CD8-positive, alpha-beta memory T cell (primary cell): ENCODE data around the gene CD300LG. TPM values are rescaled to one million over a fixed set of nuclear protein-coding genes. Genes with fewer than 3 reads are reported as not detected.

Source experiments
- CTCF ChIA-PET: fragments of 350-600 bp; sonication (Branson Sonifier 250); formaldehyde crosslinking; loops from one replicate; lab custom pipeline; 2021; ENCODE audit warnings: antibody characterized with exemption; lab: Charles Lee
- POLR2A ChIA-PET: fragments of 350-600 bp; sonication (Branson Sonifier 250); formaldehyde crosslinking; loops from one replicate; lab custom pipeline; 2021; ENCODE audit warnings: antibody characterized with exemption; lab: Charles Lee
- DNase-seq, 5 donors: peaks; one replicate each; pipeline versions ENCODE4 v3.0.0 to v3.0.0-alpha.2; 2020 to 2022; ENCODE audit warnings: mixed read lengths in 1 of 5
- H3K27ac ChIP-seq: one replicate; pipeline ENCODE4 v1.7.0; 2013; ENCODE audit warnings: low read depth, mild to moderate bottlenecking, low read length, moderate library complexity
- H3K27me3 ChIP-seq: 2 replicates; pipeline ENCODE4 v1.7.0; 2013; ENCODE audit warnings: low read length, mild to moderate bottlenecking; ENCODE audit not compliant: insufficient read depth, poor library complexity, severe bottlenecking
- H3K36me3 ChIP-seq: 2 replicates; pipeline ENCODE4 v1.7.0; 2013; ENCODE audit warnings: mild to moderate bottlenecking, low read length, moderate library complexity; ENCODE audit not compliant: insufficient read depth
- H3K4me1 ChIP-seq: 2 replicates; pipeline ENCODE4 v1.7.0; 2013; ENCODE audit warnings: mild to moderate bottlenecking, low read length, moderate library complexity; ENCODE audit not compliant: insufficient read depth
- H3K4me3 ChIP-seq: 2 replicates; pipeline ENCODE4 v1.7.0; 2013; ENCODE audit warnings: mild to moderate bottlenecking, low read length
- H3K9me3 ChIP-seq: 2 replicates; pipeline ENCODE4 v1.7.0; 2013; ENCODE audit warnings: mild to moderate bottlenecking, low read length
- H3K27ac Mint-ChIP-seq, 8 donors: one replicate each; pipeline ENCODE4 v1.8.0; 2020 to 2021; ENCODE audit warnings: mixed read lengths in 8 of 8, mild to moderate bottlenecking in 6 of 8, inconsistent platforms in 3 of 8, moderate library complexity in 3 of 8
- H3K27me3 Mint-ChIP-seq, 2 donors: one replicate each; pipeline ENCODE4 v1.8.0; 2020 to 2021; ENCODE audit warnings: mixed read lengths in 2 of 2, mild to moderate bottlenecking in 1 of 2, moderate library complexity in 1 of 2
- H3K36me3 Mint-ChIP-seq, 3 donors: one replicate each; pipeline ENCODE4 v1.8.0; 2020 to 2021; ENCODE audit warnings: mixed read lengths in 3 of 3, inconsistent platforms in 1 of 3, mild to moderate bottlenecking in 1 of 3
- H3K4me1 Mint-ChIP-seq, 3 donors: one replicate each; pipeline ENCODE4 v1.8.0; 2020 to 2021; ENCODE audit warnings: mixed read lengths in 3 of 3, inconsistent platforms in 1 of 3, mild to moderate bottlenecking in 1 of 3
- H3K4me3 Mint-ChIP-seq, 7 donors: one replicate each; pipeline ENCODE4 v1.8.0; 2020 to 2021; ENCODE audit warnings: mixed read lengths in 7 of 7, mild to moderate bottlenecking in 6 of 7, moderate library complexity in 4 of 7, inconsistent platforms in 2 of 7
- H3K9me3 Mint-ChIP-seq, 5 donors: one replicate each; pipeline ENCODE4 v1.8.0; 2020 to 2022; ENCODE audit warnings: mixed read lengths in 5 of 5, mild to moderate bottlenecking in 3 of 5, moderate library complexity in 2 of 5, inconsistent platforms in 1 of 5
- polyA plus RNA-seq: library from polyadenylated mRNA; unstranded; fragments of 300-500 nt; fragmentation: Illumina TruSeq; gene quantifications from one replicate; pipeline ENCODE4 v1.2.3, GENCODE V29; 2021
- total RNA-seq, 2 experiments: library from RNA; stranded (reverse); gene quantifications; one replicate each; pipeline ENCODE4 v1.2.3, GENCODE V29; 2021

Gene CD300LG
- total and polyA plus RNA-seq, 3 experiments from 2014 or later: not detected

DNA sequence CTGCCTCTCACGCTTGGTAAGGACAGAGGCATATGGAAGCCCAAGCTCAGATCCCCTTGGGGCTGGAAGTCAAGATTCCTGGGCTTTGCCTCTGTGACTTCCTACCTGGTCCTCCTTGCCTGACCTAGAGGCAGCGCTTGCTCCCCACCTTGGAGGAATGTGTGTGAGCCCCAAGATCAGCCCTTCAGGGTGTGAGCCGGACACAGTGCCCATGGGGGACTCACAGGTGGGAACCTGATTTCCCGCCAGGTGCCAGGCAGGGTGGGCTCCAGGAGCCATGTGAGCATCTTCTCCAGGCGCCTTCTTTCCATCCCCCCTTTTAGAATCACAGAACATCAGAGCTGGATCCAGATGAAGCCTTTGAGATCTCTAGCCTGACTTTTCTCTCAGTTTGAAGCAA, 10.2 kb downstream of the CD300LG start:
- Mint-ChIP-seq H3K4me3 (no peak overlapping the region), H3K27ac (no peak overlapping the region), H3K4me1 (no peaks in the 10 kb centered on the region), H3K36me3 (no peaks in the 10 kb centered on the region), H3K9me3 (peaks cover 0 to 2% (median 0%) of the 10 kb centered on the region in 5 donors), H3K27me3 (peaks cover 12 to 34% of the 10 kb centered on the region in 2 donors)
- H3K27ac ChIP-seq: no peak overlapping the region
- no peak for DNase-seq
- H3K27me3 ChIP-seq: no peaks in the 10 kb centered on the region
- ChIA-PET CTCF (interaction anchor here (1.0 kb wide), 1 partner anchor 16 kb away, joined by 4 read pairs; no protein-coding TSS in a partner anchor), POLR2A (no interaction called here)
- H3K36me3 ChIP-seq: no peaks in the 10 kb centered on the region
- no peak overlapping the region for H3K4me3 ChIP-seq
- no peaks in the 10 kb centered on the region for H3K9me3 ChIP-seq
- no peaks in the 10 kb centered on the region for H3K4me1 ChIP-seq

DNA sequence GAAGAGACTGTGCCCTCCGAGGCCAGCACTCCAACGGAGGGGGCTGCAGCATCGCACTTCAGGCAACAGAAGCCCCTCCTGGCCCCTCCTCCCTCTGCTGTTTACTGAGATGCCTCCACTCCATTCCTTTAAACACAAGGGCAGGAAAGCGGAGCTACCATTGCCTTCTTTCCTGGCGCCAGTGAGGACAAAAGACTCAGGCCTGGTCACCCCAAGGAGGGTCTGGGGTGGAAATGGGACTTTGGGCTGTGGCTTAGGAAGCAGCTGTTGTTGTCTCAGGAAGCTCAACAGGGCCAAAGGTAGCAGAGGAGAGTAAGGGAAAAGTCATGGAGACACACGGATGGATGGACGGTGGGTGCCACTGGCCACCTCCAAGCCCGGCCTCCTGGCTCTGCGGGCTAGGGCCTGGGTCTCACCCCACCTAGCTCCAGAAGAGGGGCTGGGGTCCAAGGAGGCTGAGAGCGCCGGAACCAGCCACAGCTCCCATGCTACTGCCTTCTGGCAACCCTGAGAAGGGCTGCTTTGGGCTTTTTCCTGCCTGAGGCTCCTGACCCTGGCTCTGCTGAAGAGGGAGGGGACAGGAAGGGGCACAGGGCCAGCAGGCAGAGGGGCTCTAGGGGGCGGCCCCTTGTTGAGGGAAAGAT, 11.1 kb downstream of the CD300LG start:
- POLR2A ChIA-PET: no interaction called here
- H3K36me3 ChIP-seq: no peaks in the 10 kb centered on the region
- no peaks in the 10 kb centered on the region for H3K36me3 Mint-ChIP-seq
- no peak overlapping the region for H3K4me3 ChIP-seq
- no peak for DNase-seq
- H3K9me3 ChIP-seq: no peaks in the 10 kb centered on the region
- no peaks in the 10 kb centered on the region for H3K27me3 ChIP-seq
- no peak overlapping the region for H3K27ac Mint-ChIP-seq
- no peak overlapping the region for H3K4me3 Mint-ChIP-seq
- H3K4me1 ChIP-seq: no peaks in the 10 kb centered on the region
- CTCF ChIA-PET: no interaction called here
- peaks cover 12 to 34% of the 10 kb centered on the region in 2 donors for H3K27me3 Mint-ChIP-seq
- H3K27ac ChIP-seq: no peak overlapping the region
- H3K4me1 Mint-ChIP-seq: no peaks in the 10 kb centered on the region
- peaks cover 0 to 2% (median 0%) of the 10 kb centered on the region in 5 donors for H3K9me3 Mint-ChIP-seq

DNA sequence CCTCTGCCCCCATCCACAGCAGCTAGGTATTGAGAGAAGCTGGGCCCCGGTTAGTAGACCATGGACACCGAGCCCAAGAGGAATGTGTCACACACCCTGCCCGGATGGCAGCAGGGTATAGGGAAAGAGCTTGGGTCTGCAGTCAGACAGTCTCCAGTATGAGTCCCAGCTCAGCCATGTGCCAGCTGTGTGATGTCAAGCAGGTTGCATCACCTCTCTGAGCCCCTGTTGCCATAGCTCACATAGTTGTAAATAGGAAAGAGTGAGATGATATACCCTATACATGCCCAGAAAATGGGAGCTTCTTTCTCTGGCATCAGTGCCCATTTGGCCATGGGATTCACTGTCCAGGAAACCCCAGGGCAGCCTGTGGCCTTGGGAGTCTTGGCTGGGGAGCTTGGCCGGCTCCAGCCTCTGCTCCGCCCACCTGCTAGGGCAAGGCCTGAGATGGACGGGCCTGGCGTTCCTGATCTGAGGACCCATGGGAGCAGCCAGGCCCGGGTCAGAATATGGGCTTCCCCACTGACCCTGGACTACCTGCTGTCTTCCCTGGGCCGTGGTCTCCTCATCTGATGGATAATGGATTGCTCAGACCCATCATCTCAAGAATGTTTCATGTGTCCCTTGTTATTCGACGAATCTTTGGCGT, 13.2 kb downstream of the CD300LG start:
- POLR2A ChIA-PET: interaction anchor here (0.6 kb wide), 1 partner anchor 9 kb away, joined by 3 read pairs; no protein-coding TSS in a partner anchor

DNA sequence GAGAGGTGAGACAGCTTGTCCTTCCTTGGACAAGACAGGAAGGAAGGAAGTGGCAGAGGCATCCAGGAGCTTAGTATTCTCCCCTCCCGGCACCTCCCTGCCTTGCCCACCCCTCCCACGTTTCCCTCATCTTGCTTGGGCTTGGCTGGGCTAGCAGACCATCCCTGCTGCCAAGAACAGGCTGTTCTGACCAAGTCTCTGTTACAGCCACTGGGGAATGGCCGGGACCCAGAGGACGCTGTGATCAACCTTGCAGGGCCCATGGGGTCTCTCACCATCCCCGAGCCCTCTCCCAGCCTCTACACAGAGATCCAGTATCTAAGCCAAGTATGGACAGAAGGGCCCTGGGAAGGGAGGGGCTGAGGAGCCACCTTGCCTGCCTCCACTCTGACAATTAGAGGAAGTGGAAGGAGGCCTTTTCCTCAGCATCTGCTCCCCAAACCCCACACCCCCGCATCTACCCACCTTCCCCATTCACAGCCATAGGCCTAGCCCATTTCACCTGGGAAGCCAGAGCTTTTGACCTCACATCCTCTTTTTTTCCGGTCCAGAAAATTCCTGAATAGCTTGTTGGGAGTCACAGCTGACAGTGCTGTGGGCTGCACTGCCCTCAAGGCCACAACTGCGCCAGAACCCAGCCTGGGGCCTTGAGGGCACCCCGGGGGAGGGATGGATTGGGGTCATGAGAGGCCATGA, 14.1 kb downstream of the CD300LG start:
- Histone ChIP-seq H3K27ac (no peak overlapping the region), H3K27me3 (no peaks in the 10 kb centered on the region), H3K4me3 (no peak overlapping the region), H3K9me3 (no peaks in the 10 kb centered on the region), H3K4me1 (no peaks in the 10 kb centered on the region), H3K36me3 (no peaks in the 10 kb centered on the region)
- H3K27me3 Mint-ChIP-seq: peaks cover 14 to 39% of the 10 kb centered on the region in 2 donors
- H3K4me1 Mint-ChIP-seq: no peaks in the 10 kb centered on the region
- no peak overlapping the region for H3K27ac Mint-ChIP-seq
- no peak overlapping the region for H3K4me3 Mint-ChIP-seq
- peaks cover 0 to 2% (median 0%) of the 10 kb centered on the region in 5 donors for H3K9me3 Mint-ChIP-seq
- ChIA-PET CTCF (interaction anchor here (0.8 to 1.2 kb wide), 2 partner anchors 17 to 200 kb away, joined by 3 read pairs; partner anchors contain the start of gene MEOX1), POLR2A (interaction anchor here (0.6 kb wide), 1 partner anchor 10 kb away, joined by 3 read pairs; no protein-coding TSS in a partner anchor)
- DNase-seq: no peak
- no peaks in the 10 kb centered on the region for H3K36me3 Mint-ChIP-seq

More for the DNA sequence above, 13.2 kb downstream of the CD300LG start:
- Mint-ChIP-seq H3K27ac (peak overlapping the region in 1 of 8 donors; percentile 14), H3K36me3 (no peaks in the 10 kb centered on the region), H3K4me1 (no peaks in the 10 kb centered on the region), H3K9me3 (peaks cover 0 to 2% (median 0%) of the 10 kb centered on the region in 5 donors), H3K4me3 (no peak overlapping the region), H3K27me3 (peaks cover 14 to 35% of the 10 kb centered on the region in 2 donors)
- no peak for DNase-seq
- CTCF ChIA-PET: interaction anchor here (0.8 to 1.7 kb wide), 3 partner anchors 14 to 199 kb away, joined by 3 to 7 read pairs (median 5); partner anchors contain the start of gene MEOX1
- no peaks in the 10 kb centered on the region for H3K27me3 ChIP-seq
- no peak overlapping the region for H3K4me3 ChIP-seq
- no peaks in the 10 kb centered on the region for H3K36me3 ChIP-seq
- H3K27ac ChIP-seq: no peak overlapping the region
- H3K4me1 ChIP-seq: no peaks in the 10 kb centered on the region
- H3K9me3 ChIP-seq: no peaks in the 10 kb centered on the region

DNA sequence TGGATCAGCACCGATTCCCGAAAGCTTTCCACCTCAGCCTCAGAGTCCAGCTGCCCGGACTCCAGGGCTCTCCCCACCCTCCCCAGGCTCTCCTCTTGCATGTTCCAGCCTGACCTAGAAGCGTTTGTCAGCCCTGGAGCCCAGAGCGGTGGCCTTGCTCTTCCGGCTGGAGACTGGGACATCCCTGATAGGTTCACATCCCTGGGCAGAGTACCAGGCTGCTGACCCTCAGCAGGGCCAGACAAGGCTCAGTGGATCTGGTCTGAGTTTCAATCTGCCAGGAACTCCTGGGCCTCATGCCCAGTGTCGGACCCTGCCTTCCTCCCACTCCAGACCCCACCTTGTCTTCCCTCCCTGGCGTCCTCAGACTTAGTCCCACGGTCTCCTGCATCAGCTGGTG, 15.0 kb downstream of the CD300LG start:
- peaks cover 14 to 39% of the 10 kb centered on the region in 2 donors for H3K27me3 Mint-ChIP-seq
- no peak for DNase-seq
- CTCF ChIA-PET: interaction anchor here (1.2 kb wide), 1 partner anchor 17 kb away, joined by 3 read pairs; no protein-coding TSS in a partner anchor
- POLR2A ChIA-PET: no interaction called here
- no peaks in the 10 kb centered on the region for H3K9me3 Mint-ChIP-seq
- H3K4me1 Mint-ChIP-seq: no peaks in the 10 kb centered on the region
- Histone ChIP-seq H3K4me3 (no peak overlapping the region), H3K36me3 (no peaks in the 10 kb centered on the region), H3K4me1 (no peaks in the 10 kb centered on the region), H3K27ac (no peak overlapping the region), H3K9me3 (no peaks in the 10 kb centered on the region), H3K27me3 (no peaks in the 10 kb centered on the region)
- H3K36me3 Mint-ChIP-seq: no peaks in the 10 kb centered on the region
- no peak overlapping the region for H3K27ac Mint-ChIP-seq
- no peak overlapping the region for H3K4me3 Mint-ChIP-seq

DNA sequence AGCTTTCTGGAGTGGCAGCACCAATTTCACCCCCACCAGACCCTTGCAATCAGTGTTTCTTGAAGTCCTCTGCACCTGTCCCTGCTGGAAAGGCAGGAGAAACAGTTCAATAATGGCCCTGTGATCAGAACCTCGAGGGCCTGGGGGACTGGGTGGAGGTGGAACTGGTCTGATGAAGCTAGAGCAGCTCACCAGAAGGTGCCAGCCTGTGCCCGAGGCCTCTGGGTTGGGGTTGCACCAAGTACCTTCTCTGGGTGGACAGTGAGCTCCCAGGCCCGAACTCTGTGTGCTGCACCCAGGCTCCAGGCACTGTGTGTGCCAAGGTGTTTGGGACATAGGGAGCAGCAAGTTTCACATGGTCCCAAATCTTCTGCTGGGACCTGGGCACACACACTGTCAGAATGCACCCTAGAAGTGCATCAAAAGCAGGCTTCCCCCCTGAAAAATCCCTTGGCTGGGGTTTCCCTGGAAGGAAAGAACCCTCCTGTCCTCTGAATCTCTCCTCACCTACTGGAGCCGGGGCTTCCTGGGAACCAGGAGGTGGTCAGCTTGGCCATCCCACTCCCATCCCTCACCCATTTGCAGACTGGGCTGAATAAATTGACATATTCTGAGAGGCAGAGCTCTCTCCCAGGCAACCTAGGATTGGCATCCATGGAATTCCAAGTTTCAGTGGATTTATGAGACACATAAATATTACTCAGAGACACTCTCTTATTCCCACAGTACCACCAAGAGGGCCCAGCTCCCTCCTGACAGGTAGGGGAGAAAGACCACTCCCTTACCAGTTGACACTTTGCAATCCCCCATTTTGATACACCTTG, 17.4 kb downstream of the CD300LG start:
- H3K9me3 Mint-ChIP-seq: peaks cover 0 to 2% (median 0%) of the 10 kb centered on the region in 5 donors
- ChIA-PET POLR2A (no interaction called here), CTCF (interaction anchor here (1.1 kb wide), 1 partner anchor 14 kb away, joined by 3 read pairs; no protein-coding TSS in a partner anchor)
- Histone ChIP-seq H3K36me3 (no peaks in the 10 kb centered on the region), H3K4me3 (no peak overlapping the region), H3K4me1 (no peaks in the 10 kb centered on the region), H3K27me3 (no peaks in the 10 kb centered on the region), H3K9me3 (no peaks in the 10 kb centered on the region), H3K27ac (no peak overlapping the region)
- no peaks in the 10 kb centered on the region for H3K36me3 Mint-ChIP-seq
- DNase-seq: no peak
- peaks cover 8 to 41% of the 10 kb centered on the region in 2 donors for H3K27me3 Mint-ChIP-seq
- H3K27ac Mint-ChIP-seq: no peak overlapping the region
- no peak overlapping the region for H3K4me3 Mint-ChIP-seq
- no peaks in the 10 kb centered on the region for H3K4me1 Mint-ChIP-seq

DNA sequence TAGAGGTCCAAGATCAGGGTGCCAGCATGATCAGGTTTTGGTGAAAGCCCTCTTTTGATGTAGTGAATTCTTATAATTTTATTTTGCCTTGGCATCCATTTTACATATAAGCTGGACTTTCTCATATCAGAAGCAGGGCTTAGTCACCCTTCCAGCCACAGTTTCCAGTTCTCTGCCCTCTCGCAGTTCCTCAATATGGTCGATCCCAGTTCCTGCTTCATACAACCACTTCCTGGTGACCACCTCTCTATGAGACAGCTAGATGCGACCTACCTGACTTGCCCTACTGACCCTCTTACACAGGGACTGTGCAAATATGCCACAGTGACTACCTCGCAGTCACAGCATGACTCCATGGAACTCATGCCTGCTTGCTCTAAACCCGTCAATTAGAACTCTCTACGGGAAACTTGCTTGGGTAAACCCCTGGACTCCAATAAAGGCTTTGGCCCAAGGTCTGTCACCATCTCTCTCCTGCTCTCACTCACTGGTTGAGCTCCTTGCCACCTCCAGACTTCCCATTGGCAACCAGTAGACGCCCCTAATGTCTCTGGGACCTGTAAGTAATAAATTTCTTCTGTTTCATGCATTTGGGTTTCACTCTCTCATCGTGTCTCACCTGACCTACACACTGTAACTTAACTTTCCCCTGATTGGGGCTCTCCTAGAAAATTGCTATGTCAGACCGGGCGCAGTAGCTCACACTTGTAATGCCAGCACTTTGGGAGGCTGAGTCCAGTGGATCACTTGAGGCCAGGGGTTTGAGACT, 21.4 kb downstream of the CD300LG start:
- Histone ChIP-seq H3K36me3 (no peaks in the 10 kb centered on the region), H3K4me1 (no peaks in the 10 kb centered on the region), H3K9me3 (no peaks in the 10 kb centered on the region), H3K4me3 (no peak overlapping the region), H3K27me3 (no peaks in the 10 kb centered on the region), H3K27ac (no peak overlapping the region)
- H3K27ac Mint-ChIP-seq: no peak overlapping the region
- peaks cover 0 to 2% (median 0%) of the 10 kb centered on the region in 5 donors for H3K9me3 Mint-ChIP-seq
- no peaks in the 10 kb centered on the region for H3K4me1 Mint-ChIP-seq
- H3K36me3 Mint-ChIP-seq: no peaks in the 10 kb centered on the region
- ChIA-PET POLR2A (no interaction called here), CTCF (interaction anchor here (1.9 to 2.4 kb wide), 2 partner anchors 10 to 12 kb away, joined by 5 to 8 read pairs; no protein-coding TSS in a partner anchor)
- H3K27me3 Mint-ChIP-seq: peaks cover 11 to 48% of the 10 kb centered on the region in 2 donors
- H3K4me3 Mint-ChIP-seq: no peak overlapping the region
- no peak for DNase-seq
